ENCODE data around the gene NCK2. TPM values are rescaled to one million over a fixed set of nuclear protein-coding genes. Genes with fewer than 3 reads are reported as not detected.

Gene NCK2
- total RNA-seq, 1 experiment from 2014 or later: 0.30 TPM

DNA sequence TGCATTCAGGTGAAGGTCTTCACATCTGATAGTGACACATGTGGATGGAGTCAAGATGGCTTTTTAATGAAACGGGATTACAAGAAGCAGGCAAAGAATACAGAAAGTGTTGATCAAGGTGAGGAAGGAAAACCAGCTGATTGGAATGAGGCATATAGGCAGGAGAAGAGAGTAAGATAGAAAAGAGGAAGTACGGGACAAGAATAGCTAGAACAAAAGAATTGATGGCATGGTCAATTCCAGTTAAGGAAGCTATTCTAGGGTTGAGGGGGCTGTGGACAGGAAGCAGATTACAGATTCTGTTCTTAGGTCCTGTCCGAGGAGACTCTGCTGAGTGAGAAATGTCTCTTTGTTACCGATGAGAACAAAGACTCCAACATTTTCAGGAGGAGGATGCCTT is 13.2 kb upstream of the NCK2 start:
- Histone ChIP-seq H3K36me3 (ENCODE audit: insufficient read depth, low read length) (no peaks in the 10 kb centered on the region), H3K27ac (ENCODE audit: low read length) (no peak overlapping the region), H3K79me2 (ENCODE audit: low read length) (no peaks in the 10 kb centered on the region), H3K4me3 (ENCODE audit: low read length) (no peak overlapping the region), H3K9me3 (ENCODE audit: low read length) (no peaks in the 10 kb centered on the region), H3K4me2 (ENCODE audit: low read depth, low read length, poor library complexity, severe bottlenecking) (no peak overlapping the region), H3K9me2 (replicated peaks; ENCODE audit: insufficient read depth, low read length) (no peaks in the 10 kb centered on the region), H4K20me1 (ENCODE audit: insufficient read depth, low read depth, low read length) (no peaks in the 10 kb centered on the region), H3K27me3 (ENCODE audit: low read length) (no peaks in the 10 kb centered on the region), H3K4me1 (ENCODE audit: low read length) (peaks cover 5% of the 10 kb centered on the region), H3K9ac (ENCODE audit: low read length) (no peak overlapping the region), H2AFZ (ENCODE audit: low read length) (no peak overlapping the region)
- no peak for DNase-seq

GRCh38 chr2:105732101-105732500 is 12.6 kb upstream of the NCK2 start:
- H3K4me3 ChIP-seq (ENCODE audit: low read length): no peak overlapping the region

GRCh38 chr2:105732955-105733607 is 11.6 kb upstream of the NCK2 start:
- no peaks in the 10 kb centered on the region for H3K79me2 ChIP-seq (ENCODE audit: low read length)
- H3K27ac ChIP-seq (ENCODE audit: low read length): no peak overlapping the region
- H4K20me1 ChIP-seq (ENCODE audit: insufficient read depth, low read depth, low read length): no peaks in the 10 kb centered on the region
- no peaks in the 10 kb centered on the region for H3K27me3 ChIP-seq (ENCODE audit: low read length)
- no peaks in the 10 kb centered on the region for H3K36me3 ChIP-seq (ENCODE audit: insufficient read depth, low read length)
- H3K9me3 ChIP-seq (ENCODE audit: low read length): no peaks in the 10 kb centered on the region
- no peaks in the 10 kb centered on the region for H3K9me2 ChIP-seq (replicated peaks; ENCODE audit: insufficient read depth, low read length)
- H3K4me3 ChIP-seq (ENCODE audit: low read length): no peak overlapping the region
- H3K4me1 ChIP-seq (ENCODE audit: low read length): peaks cover 5% of the 10 kb centered on the region
- H2AFZ ChIP-seq (ENCODE audit: low read length): no peak overlapping the region
- no peak for DNase-seq
- H3K9ac ChIP-seq (ENCODE audit: low read length): no peak overlapping the region
- H3K4me2 ChIP-seq (ENCODE audit: low read depth, low read length, poor library complexity, severe bottlenecking): no peak overlapping the region

More at GRCh38 chr2:105732101-105732500, 12.6 kb upstream of the NCK2 start:
- H3K36me3 ChIP-seq (ENCODE audit: insufficient read depth, low read length): no peaks in the 10 kb centered on the region
- H4K20me1 ChIP-seq (ENCODE audit: insufficient read depth, low read depth, low read length): no peaks in the 10 kb centered on the region
- H3K9ac ChIP-seq (ENCODE audit: low read length): no peak overlapping the region
- H3K27me3 ChIP-seq (ENCODE audit: low read length): no peaks in the 10 kb centered on the region
- no peaks in the 10 kb centered on the region for H3K9me3 ChIP-seq (ENCODE audit: low read length)
- H3K79me2 ChIP-seq (ENCODE audit: low read length): no peaks in the 10 kb centered on the region
- H3K4me2 ChIP-seq (ENCODE audit: low read depth, low read length, poor library complexity, severe bottlenecking): no peak overlapping the region
- no peak overlapping the region for H3K27ac ChIP-seq (ENCODE audit: low read length)
- peaks cover 5% of the 10 kb centered on the region for H3K4me1 ChIP-seq (ENCODE audit: low read length)
- H2AFZ ChIP-seq (ENCODE audit: low read length): no peak overlapping the region
- no peak for DNase-seq
- no peaks in the 10 kb centered on the region for H3K9me2 ChIP-seq (replicated peaks; ENCODE audit: insufficient read depth, low read length)

- H3K79me2 ChIP-seq (ENCODE audit: low read length): no peaks in the 10 kb centered on the region
- DNase-seq: no peak
- no peak overlapping the region for H3K4me3 ChIP-seq (ENCODE audit: low read length)
- H4K20me1 ChIP-seq (ENCODE audit: insufficient read depth, low read depth, low read length): no peaks in the 10 kb centered on the region
- H3K9ac ChIP-seq (ENCODE audit: low read length): no peak overlapping the region
- H3K4me1 ChIP-seq (ENCODE audit: low read length): peaks cover 5% of the 10 kb centered on the region
- H2AFZ ChIP-seq (ENCODE audit: low read length): no peak overlapping the region
- H3K27me3 ChIP-seq (ENCODE audit: low read length): no peaks in the 10 kb centered on the region
- H3K4me2 ChIP-seq (ENCODE audit: low read depth, low read length, poor library complexity, severe bottlenecking): no peak overlapping the region
- no peaks in the 10 kb centered on the region for H3K36me3 ChIP-seq (ENCODE audit: insufficient read depth, low read length)
- no peak overlapping the region for H3K27ac ChIP-seq (ENCODE audit: low read length)
- no peaks in the 10 kb centered on the region for H3K9me3 ChIP-seq (ENCODE audit: low read length)
- H3K9me2 ChIP-seq (replicated peaks; ENCODE audit: insufficient read depth, low read length): no peaks in the 10 kb centered on the region
Observed at GRCh38 chr2:105733875-105734274, 10.8 kb upstream of the NCK2 start.

GRCh38 chr2:105734762-105735538 is 9.8 kb upstream of the NCK2 start:
- Histone ChIP-seq H3K4me3 (ENCODE audit: low read length) (no peak overlapping the region), H3K4me2 (ENCODE audit: low read depth, low read length, poor library complexity, severe bottlenecking) (no peak overlapping the region), H3K36me3 (ENCODE audit: insufficient read depth, low read length) (no peaks in the 10 kb centered on the region), H4K20me1 (ENCODE audit: insufficient read depth, low read depth, low read length) (no peaks in the 10 kb centered on the region), H3K27ac (ENCODE audit: low read length) (no peak overlapping the region), H2AFZ (ENCODE audit: low read length) (no peak overlapping the region), H3K9ac (ENCODE audit: low read length) (no peak overlapping the region), H3K4me1 (ENCODE audit: low read length) (no peaks in the 10 kb centered on the region), H3K79me2 (ENCODE audit: low read length) (no peaks in the 10 kb centered on the region), H3K9me2 (replicated peaks; ENCODE audit: insufficient read depth, low read length) (no peaks in the 10 kb centered on the region), H3K9me3 (ENCODE audit: low read length) (no peaks in the 10 kb centered on the region), H3K27me3 (ENCODE audit: low read length) (no peaks in the 10 kb centered on the region)
- DNase-seq: no peak

DNA sequence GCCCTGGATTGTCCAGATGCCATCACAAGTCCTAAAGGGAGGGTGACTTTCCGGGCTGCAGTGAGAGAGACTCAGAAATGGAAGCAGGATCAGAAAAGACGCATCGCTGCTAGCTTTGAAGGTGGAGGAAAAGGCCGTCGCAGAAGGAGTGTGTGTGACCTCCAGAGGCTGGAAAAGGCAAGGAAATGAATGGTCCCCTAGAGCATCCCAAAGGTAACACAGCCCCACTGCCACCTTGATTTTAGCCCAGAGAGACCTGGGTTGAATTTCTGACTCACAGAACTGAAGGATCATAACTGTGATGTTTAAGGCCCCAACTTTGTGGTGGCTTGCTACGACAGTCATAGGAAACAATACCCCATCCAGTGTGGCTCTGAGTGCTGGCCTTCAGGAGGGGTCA is 8.6 kb upstream of the NCK2 start:
- Histone ChIP-seq H3K27me3 (ENCODE audit: low read length) (no peaks in the 10 kb centered on the region), H4K20me1 (ENCODE audit: insufficient read depth, low read depth, low read length) (no peaks in the 10 kb centered on the region), H3K9ac (ENCODE audit: low read length) (no peak overlapping the region), H3K4me3 (ENCODE audit: low read length) (no peak overlapping the region), H2AFZ (ENCODE audit: low read length) (no peak overlapping the region), H3K4me1 (ENCODE audit: low read length) (no peaks in the 10 kb centered on the region), H3K4me2 (ENCODE audit: low read depth, low read length, poor library complexity, severe bottlenecking) (no peak overlapping the region), H3K9me2 (replicated peaks; ENCODE audit: insufficient read depth, low read length) (no peaks in the 10 kb centered on the region), H3K9me3 (ENCODE audit: low read length) (no peaks in the 10 kb centered on the region), H3K36me3 (ENCODE audit: insufficient read depth, low read length) (no peaks in the 10 kb centered on the region), H3K79me2 (ENCODE audit: low read length) (no peaks in the 10 kb centered on the region), H3K27ac (ENCODE audit: low read length) (no peak overlapping the region)
- no peak for DNase-seq

GRCh38 chr2:105737980-105738657 is 6.6 kb upstream of the NCK2 start:
- no peak overlapping the region for H2AFZ ChIP-seq (ENCODE audit: low read length)
- no peak overlapping the region for H3K4me3 ChIP-seq (ENCODE audit: low read length)
- no peaks in the 10 kb centered on the region for H4K20me1 ChIP-seq (ENCODE audit: insufficient read depth, low read depth, low read length)
- no peaks in the 10 kb centered on the region for H3K79me2 ChIP-seq (ENCODE audit: low read length)
- no peak overlapping the region for H3K9ac ChIP-seq (ENCODE audit: low read length)
- H3K9me2 ChIP-seq (replicated peaks; ENCODE audit: insufficient read depth, low read length): no peaks in the 10 kb centered on the region
- no peaks in the 10 kb centered on the region for H3K36me3 ChIP-seq (ENCODE audit: insufficient read depth, low read length)
- no peaks in the 10 kb centered on the region for H3K4me1 ChIP-seq (ENCODE audit: low read length)
- DNase-seq: no peak
- no peaks in the 10 kb centered on the region for H3K27me3 ChIP-seq (ENCODE audit: low read length)
- H3K9me3 ChIP-seq (ENCODE audit: low read length): no peaks in the 10 kb centered on the region
- no peak overlapping the region for H3K4me2 ChIP-seq (ENCODE audit: low read depth, low read length, poor library complexity, severe bottlenecking)
- no peak overlapping the region for H3K27ac ChIP-seq (ENCODE audit: low read length)

- no peaks in the 10 kb centered on the region for H3K36me3 ChIP-seq (ENCODE audit: insufficient read depth, low read length)
- no peak for DNase-seq
- no peaks in the 10 kb centered on the region for H3K79me2 ChIP-seq (ENCODE audit: low read length)
- no peak overlapping the region for H3K4me3 ChIP-seq (ENCODE audit: low read length)
- H2AFZ ChIP-seq (ENCODE audit: low read length): no peak overlapping the region
- no peaks in the 10 kb centered on the region for H4K20me1 ChIP-seq (ENCODE audit: insufficient read depth, low read depth, low read length)
- H3K9me2 ChIP-seq (replicated peaks; ENCODE audit: insufficient read depth, low read length): no peaks in the 10 kb centered on the region
- H3K9ac ChIP-seq (ENCODE audit: low read length): no peak overlapping the region
- H3K27me3 ChIP-seq (ENCODE audit: low read length): no peaks in the 10 kb centered on the region
- no peak overlapping the region for H3K27ac ChIP-seq (ENCODE audit: low read length)
- H3K9me3 ChIP-seq (ENCODE audit: low read length): no peaks in the 10 kb centered on the region
- no peak overlapping the region for H3K4me2 ChIP-seq (ENCODE audit: low read depth, low read length, poor library complexity, severe bottlenecking)
- no peaks in the 10 kb centered on the region for H3K4me1 ChIP-seq (ENCODE audit: low read length)
Observed at GRCh38 chr2:105738658-105739241, 6.0 kb upstream of the NCK2 start.
